ENCODE results near the gene POSTN.

DNA sequence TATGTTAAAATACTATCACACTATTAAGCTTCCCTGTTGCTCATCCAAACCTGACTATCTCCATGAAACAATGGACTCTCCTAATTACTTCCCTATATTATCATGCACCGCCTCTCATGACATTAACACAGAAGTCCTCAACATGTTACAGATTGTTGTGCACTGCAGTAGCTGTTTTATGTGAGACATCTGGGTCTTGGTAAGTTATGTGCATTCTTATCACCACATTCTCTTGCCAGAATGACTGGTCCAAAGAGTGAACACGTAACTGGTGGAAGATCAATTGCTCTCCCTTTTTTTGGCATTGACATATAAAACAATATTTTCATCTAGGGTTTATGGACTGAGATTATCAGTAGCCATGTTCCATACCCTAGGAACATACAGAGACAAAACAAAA lies 59.4 kb downstream of the POSTN start:
- TF ChIP-seq, protein P1, sequence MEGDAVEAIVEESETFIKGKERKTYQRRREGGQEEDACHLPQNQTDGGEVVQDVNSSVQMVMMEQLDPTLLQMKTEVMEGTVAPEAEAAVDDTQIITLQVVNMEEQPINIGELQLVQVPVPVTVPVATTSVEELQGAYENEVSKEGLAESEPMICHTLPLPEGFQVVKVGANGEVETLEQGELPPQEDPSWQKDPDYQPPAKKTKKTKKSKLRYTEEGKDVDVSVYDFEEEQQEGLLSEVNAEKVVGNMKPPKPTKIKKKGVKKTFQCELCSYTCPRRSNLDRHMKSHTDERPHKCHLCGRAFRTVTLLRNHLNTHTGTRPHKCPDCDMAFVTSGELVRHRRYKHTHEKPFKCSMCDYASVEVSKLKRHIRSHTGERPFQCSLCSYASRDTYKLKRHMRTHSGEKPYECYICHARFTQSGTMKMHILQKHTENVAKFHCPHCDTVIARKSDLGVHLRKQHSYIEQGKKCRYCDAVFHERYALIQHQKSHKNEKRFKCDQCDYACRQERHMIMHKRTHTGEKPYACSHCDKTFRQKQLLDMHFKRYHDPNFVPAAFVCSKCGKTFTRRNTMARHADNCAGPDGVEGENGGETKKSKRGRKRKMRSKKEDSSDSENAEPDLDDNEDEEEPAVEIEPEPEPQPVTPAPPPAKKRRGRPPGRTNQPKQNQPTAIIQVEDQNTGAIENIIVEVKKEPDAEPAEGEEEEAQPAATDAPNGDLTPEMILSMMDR (conservative IDR thresholded peaks at IDR 0.05 in 1 of 2, IDR thresholded peaks at IDR 0.05 in 1 of 2; ENCODE audit: extremely low read depth in 1 of 2, insufficient read depth in 1 of 2, low read depth in 1 of 2, low read length in 2 of 2): no peak
- no peak for TF ChIP-seq EZH2 (IDR thresholded peaks at IDR 0.05; ENCODE audit: borderline replicate concordance, low read length)
